ENCODE measurements around the gene CLEC17A.

Gene CLEC17A

GRCh38 chr19:14649020-14649419, 66.1 kb downstream of the CLEC17A start:
- no peak for DNase-seq (ENCODE audit: low read depth in 1 of 2, low spot score in 1 of 2)

GRCh38 chr19:14650161-14650560, 67.3 kb downstream of the CLEC17A start:
- no peak for DNase-seq (ENCODE audit: low read depth in 1 of 2, low spot score in 1 of 2)

GRCh38 chr19:14654786-14655560, 72.1 kb downstream of the CLEC17A start:
- no peak for DNase-seq (ENCODE audit: low read depth in 1 of 2, low spot score in 1 of 2)

- no peak for DNase-seq (ENCODE audit: low read depth in 1 of 2, low spot score in 1 of 2)
Measured at GRCh38 chr19:14655726-14656125, 72.8 kb downstream of the CLEC17A start.

GRCh38 chr19:14659874-14660489, 77.1 kb downstream of the CLEC17A start:
- no peak for DNase-seq (ENCODE audit: low read depth in 1 of 2, low spot score in 1 of 2)

- no peak for DNase-seq (ENCODE audit: low read depth in 1 of 2, low spot score in 1 of 2)
Measured at GRCh38 chr19:14661372-14661924, 78.6 kb downstream of the CLEC17A start.

Measured in stimulated activated CD4-positive, alpha-beta T cell treated with anti-CD3 and anti-CD28 coated beads, Interleukin-15, amount 100 ng/mL, for 1 hour (primary cell).